Stimulated activated naive CD4-positive, alpha-beta T cell treated with Interleukin-2 at 50 U/mL for 16 hours (primary cell): Measurements from ENCODE around the gene TKTL1.

Experiments
- DNase-seq: peaks from one replicate; lab custom pipeline; 2025; lab: John Stamatoyannopoulos, UW

TKTL1 gene

GRCh38 chrX:154362085-154362742, 66.6 kb downstream of the TKTL1 start:
- DNase-seq, result no peak

DNA sequence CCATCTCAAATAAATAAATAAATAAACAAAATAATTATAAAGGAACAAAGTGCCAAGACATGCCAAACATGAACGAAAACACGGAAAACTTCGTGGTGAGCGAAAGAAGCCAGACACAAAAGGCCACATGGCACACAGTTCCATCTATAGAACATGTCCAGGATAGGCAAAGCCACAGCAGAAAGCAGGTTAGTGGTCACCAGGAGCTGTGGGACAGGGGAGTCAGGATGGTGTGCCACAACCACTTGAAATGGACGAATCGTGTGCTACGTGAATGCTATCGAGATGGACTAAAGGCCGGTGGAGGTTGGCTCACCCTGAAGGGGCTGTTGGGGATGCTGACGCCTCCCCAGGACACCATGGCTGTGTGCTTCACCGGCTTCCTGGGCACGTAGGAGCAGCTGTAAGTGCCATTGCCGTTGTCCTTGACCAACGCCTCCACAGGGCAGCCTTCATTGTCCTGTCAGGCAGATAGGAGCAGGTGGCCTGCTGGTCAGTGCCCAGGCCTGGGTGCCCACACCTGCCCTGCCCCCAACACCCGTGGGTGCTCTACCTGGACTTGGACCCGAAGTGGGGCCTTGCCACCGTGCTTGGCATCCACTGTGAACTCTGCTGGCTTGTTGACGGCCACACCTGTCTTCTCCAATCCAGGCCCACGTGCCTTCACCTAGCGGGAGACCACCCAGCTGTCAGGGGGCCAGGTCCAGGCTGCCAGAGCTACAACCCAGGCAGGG, 68.3 kb downstream of the TKTL1 start:
- DNase-seq, result no peak

DNA sequence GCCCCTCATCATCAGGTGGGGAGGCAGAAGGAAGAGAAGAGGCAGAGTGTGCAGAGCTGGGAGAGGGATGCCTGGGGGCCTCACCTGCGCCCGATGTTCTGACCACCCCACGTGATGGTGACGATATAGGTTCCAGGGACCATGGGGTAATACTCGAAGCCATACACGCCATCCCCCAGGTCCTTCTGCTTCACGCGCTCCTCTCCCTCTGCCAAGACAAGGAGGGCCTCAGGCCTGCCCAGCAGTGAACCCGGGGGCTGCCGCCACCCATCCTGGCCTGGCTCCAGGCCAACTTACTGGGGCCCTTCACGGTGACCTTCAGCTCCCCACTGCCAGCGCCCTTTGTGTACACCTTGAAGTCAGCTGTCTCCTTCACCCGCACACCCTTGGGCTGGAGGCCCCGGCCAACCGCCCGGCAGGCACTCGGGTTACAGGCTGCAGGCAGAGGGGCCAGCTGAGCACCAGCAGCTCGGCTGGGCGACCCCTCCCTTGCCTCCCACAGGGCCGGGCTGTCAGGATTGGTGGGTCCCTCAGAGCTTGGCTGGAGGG, 69.5 kb downstream of the TKTL1 start:
- no peak for DNase-seq

- DNase-seq, result no peak
These were observed 70.5 kb downstream of the TKTL1 start for GRCh38 chrX:154365997-154366665.

DNA sequence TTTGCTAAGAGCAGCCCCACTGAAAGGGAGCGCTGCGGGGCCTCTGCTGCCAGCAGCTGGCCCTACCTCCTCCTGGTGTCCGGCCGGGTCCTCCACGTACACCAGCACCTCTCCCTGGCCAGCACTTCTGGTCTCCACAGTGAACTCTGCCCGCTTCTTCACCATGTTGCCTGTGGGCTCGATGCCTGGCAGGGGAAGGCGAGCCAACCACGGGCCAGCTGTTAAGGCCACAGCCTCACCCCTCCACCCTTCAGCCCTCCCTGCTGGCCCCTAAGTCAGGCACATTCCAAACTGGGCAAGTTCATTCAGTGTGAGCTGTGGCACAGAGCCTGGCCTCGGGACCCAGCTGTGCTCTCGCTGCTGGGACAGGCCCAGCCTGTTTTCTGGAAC, 71.1 kb downstream of the TKTL1 start:
- no peak for DNase-seq

- DNase-seq, result no peak
These were observed 72.1 kb downstream of the TKTL1 start for GRCh38 chrX:154367474-154368308.

GRCh38 chrX:154368630-154369448, 73.2 kb downstream of the TKTL1 start:
- DNase-seq, result peak; percentile 93

- peak; percentile 67 for DNase-seq
These were observed 74.1 kb downstream of the TKTL1 start for GRCh38 chrX:154369449-154370299.

DNA sequence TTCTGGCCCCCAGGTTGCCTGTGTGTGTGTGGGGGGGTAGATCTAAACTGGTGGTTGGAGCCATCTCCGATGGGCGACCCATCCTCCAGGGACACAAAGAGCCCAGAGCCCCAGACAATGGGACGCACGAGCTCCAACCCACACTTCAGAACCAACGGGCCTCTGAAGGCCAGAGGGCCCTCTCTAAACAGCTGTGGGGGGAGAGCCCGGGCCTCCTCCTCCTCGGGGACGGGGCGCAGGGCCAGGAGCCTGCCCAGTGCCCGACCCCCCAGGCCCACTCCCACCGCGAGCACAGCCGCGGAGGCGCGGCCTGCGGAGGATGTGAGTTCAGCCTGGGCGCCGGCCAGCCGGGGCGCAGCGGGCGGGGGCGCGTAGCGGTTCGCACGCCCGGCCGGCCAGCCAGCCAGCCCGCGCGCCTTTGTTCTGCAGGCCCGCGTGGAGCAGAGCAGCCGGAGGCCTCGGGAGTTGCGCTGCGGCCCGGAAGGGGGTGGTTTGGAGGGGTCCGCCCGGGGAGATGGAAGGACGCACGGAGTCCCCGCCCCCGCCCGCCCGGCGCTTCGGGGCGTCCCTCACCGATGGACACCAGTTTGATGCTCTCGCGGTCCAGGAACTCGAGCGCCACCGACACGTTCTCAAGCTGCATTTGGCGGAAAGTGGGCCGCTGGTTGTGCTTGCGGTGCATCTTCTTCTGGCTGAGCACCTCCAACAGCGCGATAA, 74.9 kb downstream of the TKTL1 start:
- DNase-seq, result no peak

DNA sequence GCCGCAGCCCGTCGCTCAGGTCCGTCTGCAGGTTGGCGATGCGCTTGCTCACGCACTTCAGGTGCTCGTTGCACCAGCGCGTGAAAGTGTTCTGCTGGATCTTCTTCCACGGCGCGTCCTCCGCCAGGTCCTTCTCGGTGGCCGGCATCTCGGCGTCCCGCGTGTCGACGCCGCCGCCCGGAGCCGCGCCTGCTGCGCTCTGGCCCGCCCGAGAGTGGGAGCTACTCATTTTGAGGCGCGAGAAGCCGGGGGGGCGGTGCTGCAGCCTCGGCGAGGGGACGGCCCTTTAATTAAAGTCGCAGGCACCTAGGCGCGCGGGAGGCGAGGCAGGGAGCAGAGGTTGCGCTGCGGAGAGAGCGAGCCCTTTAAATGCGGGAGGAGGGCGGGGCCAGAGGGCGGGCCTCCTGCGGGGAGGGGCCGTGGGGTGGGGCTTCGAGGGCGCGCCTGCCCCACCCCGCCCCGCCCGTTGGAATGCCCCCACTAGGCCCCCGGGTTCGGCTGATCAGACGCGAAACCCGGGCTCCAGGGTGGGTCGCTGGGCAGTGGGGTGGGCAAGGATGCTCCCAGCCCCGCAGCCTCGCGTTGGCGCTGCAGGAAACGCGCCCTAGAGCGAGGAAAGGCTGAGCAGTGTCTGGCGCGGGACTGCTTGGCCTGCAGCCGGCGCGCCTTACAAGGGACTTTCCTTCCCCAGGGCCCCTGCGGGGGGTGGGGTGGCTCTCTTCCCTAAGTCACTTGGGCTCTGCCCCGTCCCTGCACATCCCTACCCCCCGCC, 75.6 kb downstream of the TKTL1 start:
- DNase-seq, result peak; percentile 90

GRCh38 chrX:154371789-154372300, 76.2 kb downstream of the TKTL1 start:
- DNase-seq, result no peak

- peak; percentile 20 for DNase-seq
These were observed 77.0 kb downstream of the TKTL1 start for GRCh38 chrX:154372612-154373022.

DNA sequence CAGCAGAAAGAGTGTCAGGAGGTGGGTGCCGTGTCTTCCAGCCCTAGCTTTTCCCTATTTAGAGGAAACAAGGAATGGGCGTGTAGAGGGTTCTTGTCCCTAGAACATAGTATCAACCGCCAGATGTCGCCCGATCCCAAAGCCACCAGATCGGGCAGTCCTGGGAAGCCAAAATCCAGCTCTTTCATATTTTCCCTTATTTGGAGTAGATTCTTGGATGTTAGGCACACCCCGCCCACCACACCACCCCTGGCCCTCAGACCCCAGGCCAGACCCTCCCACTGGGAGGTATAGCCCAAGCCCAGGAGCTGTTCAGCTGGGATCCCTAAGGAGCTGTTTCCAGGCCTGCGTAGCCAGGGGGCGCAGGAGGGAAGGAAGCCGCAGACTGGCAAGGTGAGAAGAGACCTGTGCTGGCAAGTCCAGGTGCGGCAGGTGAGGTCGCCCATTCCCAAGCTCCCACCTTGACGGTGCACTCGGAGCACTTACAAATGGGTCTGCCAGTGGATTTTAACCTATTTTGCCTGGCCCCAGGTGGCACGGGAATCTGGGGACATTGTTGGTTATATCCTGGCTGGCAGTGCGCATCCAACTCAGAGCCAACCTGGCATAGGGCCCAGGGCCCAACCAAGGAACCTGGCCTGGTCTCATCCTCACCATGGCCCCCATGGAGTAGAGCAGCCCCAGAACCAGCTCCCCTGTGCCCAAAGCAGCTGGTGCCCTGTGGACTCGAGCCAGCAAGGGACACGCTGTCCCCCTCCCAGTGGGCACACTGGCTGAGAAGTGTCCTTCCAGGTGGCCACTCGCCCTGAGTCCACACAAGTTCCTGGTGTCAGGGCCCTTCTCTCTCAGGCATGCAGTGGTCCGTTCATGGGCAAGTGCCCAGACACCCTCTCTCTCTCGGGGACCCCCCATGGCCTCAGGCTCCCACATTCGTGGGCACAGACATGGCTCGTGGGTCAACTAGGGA, 78.0 kb downstream of the TKTL1 start:
- DNase-seq, result peak; percentile 9

GRCh38 chrX:154374313-154375155, 78.9 kb downstream of the TKTL1 start, which contains the start of gene FLNA:
FLNA (minus strand) TSS chrX:154374634; CDS start chrX:154371245, 3,389 bp downstream.
- DNase-seq, result peak; percentile 14

DNA sequence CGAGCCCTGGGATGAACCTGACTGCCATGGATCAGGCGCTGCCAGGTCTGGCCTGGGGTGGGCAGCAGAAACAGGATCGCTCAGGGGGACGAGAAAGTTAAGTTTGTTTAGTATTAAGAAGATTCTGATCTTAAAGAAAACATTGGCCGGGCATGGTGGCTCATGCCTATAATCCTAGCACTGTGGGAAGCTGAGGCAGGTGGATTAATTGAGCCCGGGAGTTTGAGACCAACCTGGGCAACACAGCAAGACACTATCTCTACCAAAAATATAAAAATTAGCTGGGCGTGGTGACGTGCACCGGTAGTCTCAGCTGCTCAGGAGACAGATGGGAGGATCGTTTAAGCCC, 79.5 kb downstream of the TKTL1 start:
- no peak for DNase-seq

GRCh38 chrX:154376774-154377173, 81.2 kb downstream of the TKTL1 start:
- DNase-seq, result no peak
